ENCODE data around the gene TMEM87A.
"Not testable (repeated sequence)": the region's sequence is repeated elsewhere in the genome, so short reads cannot be mapped to it uniquely, and the experiment has no call there.

The TMEM87A gene

GRCh38 chr15:42232606-42233005 lies 40.6 kb downstream of the TMEM87A start:
- TF ChIP-seq CTCF (IDR thresholded peaks at IDR 0.05; ENCODE audit: borderline replicate concordance, insufficient read depth, low read depth, low read length): no peak
- H3K4me3 ChIP-seq (ENCODE audit: low read depth, low read length): no peak overlapping the region

- TF ChIP-seq CTCF (IDR thresholded peaks at IDR 0.05; ENCODE audit: borderline replicate concordance, insufficient read depth, low read depth, low read length): no peak
- H3K4me3 ChIP-seq (ENCODE audit: low read depth, low read length): no peak overlapping the region
These were observed 42.1 kb downstream of the TMEM87A start for GRCh38 chr15:42231088-42231487.

DNA sequence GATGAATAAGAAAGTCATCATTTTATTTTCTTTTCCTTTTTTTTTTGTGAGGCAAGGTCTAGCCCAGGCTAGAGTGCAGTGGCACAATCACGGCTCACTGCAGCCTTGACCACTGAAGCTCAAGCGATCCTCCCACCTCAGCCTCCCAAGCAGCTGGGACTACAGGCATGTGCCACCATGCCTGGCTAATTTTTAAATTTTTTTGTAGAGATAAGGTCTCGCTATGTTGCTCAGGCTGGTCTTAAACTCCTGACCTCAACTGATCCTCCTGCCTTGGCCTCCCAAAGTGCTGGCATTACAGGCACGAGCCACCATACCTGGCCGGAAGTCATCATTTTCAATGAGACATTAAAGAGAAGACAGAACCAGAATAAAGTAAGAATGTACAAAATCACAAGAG lies 44.3 kb downstream of the TMEM87A start:
- H3K4me3 ChIP-seq (ENCODE audit: low read depth, low read length): not testable (repeated sequence)

GRCh38 chr15:42228036-42228435 lies 45.2 kb downstream of the TMEM87A start:
- no peak overlapping the region for H3K4me3 ChIP-seq (ENCODE audit: low read depth, low read length)
- no peak for TF ChIP-seq CTCF (IDR thresholded peaks at IDR 0.05; ENCODE audit: borderline replicate concordance, insufficient read depth, low read depth, low read length)

GRCh38 chr15:42226648-42227047 lies 46.6 kb downstream of the TMEM87A start:
- TF ChIP-seq CTCF (IDR thresholded peaks at IDR 0.05; ENCODE audit: borderline replicate concordance, insufficient read depth, low read depth, low read length): no peak

DNA sequence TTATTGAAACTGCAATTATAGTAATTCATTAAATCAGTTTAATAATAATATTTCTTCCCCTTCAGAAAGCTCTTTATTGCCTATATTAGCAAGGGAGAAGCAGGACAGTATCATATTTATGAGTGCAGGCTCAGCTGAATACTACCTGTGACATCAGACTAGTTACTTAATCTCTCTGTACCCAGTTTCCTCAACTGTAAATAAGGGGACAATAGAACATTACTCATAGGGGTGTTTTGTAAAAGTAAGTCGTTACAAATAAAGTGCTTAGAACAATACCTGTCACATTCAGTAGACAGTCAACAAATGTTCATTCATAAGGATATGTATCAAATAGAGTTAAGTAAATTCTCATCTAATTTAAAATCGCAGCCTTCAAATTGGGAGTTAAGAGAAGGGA lies 53.0 kb downstream of the TMEM87A start:
- no peak for TF ChIP-seq CTCF (IDR thresholded peaks at IDR 0.05; ENCODE audit: borderline replicate concordance, insufficient read depth, low read depth, low read length)

More at GRCh38 chr15:42226648-42227047, 46.6 kb downstream of the TMEM87A start:
- H3K4me3 ChIP-seq (ENCODE audit: low read depth, low read length): no peak overlapping the region

DNA sequence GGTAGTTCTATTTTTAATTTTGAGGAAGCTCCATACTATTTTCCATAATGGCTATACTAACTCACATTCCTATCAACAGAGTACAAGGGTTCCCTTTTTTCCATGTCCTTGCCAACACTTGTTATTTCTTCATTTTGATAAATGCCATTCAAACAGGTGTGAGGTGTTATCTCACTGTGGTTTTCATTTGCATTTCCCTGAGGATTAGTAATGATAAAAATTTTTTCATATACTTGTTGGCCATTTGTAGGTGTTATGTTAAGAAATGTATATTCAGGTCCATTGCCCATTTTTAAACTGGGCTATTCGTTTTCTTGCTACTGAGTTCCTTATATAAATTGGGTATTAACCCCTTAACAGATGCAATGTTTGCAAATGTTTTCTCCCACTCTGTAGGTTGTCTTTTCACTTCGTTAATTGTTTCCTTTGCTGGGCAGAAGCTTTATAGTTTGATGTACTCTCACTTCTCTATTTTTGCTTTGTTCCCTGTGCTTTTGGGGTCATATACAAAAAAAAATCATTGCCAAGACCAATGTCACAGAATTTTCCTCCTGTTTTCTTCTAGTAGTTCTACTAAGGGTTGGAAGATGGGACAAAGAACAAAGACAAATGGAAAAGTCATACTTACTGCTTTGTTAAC lies 54.2 kb downstream of the TMEM87A start:
- no peak overlapping the region for H3K4me3 ChIP-seq (ENCODE audit: low read depth, low read length)
- no peak for TF ChIP-seq CTCF (IDR thresholded peaks at IDR 0.05; ENCODE audit: borderline replicate concordance, insufficient read depth, low read depth, low read length)

More for the DNA sequence above, 53.0 kb downstream of the TMEM87A start:
- H3K4me3 ChIP-seq (ENCODE audit: low read depth, low read length): no peak overlapping the region

Measured in GM12875 (cell line).